Glomerular visceral epithelial cell (primary cell): ENCODE measurements around the gene HAAO.
"Not testable (repeated sequence)": the region's sequence is repeated elsewhere in the genome, so short reads cannot be mapped to it uniquely, and the experiment has no call there.

Experiments
- DNase-seq: peaks from one replicate; pipeline ENCODE4 v3.0.0-alpha.2; 2016; ENCODE audit errors: extremely low spot score

Gene HAAO

DNA sequence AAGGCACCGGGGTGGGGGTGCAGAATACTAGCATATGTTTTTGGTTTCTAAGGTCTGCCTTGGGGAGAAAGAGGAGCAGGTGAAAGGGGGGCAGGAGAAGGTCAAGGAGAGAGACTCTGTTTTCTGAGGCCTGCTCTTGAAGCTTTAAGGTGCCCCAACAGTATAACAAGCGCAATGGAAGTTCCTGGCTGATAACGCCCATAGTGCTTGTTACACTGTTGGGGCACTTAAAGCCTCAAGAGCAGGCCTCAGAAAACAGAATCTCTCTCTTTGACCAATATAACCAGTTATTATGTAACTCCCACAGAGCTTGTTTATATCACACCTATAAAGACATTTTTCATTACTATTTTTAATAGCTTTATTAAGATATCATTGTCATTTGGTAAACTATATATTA, 45.0 kb downstream of the HAAO start:
- no peak for DNase-seq

DNA sequence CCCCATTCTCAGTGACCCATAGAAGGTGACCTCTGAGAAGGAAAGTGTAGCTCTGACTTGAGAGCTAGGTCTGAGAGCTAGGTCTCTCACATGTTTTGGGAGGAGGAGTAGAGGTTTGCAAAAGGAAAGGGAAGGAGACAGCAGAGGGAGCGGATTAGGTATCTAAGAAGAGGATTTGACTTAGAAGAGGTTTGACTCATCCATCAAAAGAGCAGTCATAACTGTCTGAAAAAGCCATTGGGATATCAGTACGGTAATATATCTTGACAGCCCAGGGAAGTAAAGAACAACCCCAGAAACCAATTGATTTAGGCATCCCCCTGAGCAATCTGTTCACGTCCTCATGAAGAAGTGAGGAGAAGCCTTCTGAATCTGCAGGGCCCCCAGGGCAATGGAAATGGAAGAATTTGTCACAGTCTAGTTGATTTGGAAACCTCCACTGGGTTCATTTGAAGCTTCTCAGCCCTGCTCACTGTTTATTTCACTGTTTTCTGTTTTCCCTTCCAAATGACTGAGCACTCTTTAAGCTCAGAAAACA, 47.8 kb downstream of the HAAO start:
- DNase-seq, result no peak

DNA sequence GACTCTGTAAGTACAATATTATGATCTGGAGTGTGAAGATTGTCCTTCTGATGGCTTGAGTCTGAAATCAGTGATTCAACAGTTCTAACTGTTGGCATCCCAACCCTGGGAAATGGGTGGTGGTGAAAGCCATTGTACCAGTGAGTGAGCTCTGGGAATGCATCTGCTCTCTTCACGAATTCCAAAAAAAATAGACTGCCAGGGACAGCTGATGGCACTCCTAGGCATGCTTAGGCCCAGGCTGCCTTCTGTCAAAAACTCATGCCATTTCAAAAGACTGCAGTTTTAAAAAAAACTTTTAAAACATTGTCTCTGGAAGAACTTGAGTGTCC, 48.8 kb downstream of the HAAO start:
- DNase-seq, result no peak

DNA sequence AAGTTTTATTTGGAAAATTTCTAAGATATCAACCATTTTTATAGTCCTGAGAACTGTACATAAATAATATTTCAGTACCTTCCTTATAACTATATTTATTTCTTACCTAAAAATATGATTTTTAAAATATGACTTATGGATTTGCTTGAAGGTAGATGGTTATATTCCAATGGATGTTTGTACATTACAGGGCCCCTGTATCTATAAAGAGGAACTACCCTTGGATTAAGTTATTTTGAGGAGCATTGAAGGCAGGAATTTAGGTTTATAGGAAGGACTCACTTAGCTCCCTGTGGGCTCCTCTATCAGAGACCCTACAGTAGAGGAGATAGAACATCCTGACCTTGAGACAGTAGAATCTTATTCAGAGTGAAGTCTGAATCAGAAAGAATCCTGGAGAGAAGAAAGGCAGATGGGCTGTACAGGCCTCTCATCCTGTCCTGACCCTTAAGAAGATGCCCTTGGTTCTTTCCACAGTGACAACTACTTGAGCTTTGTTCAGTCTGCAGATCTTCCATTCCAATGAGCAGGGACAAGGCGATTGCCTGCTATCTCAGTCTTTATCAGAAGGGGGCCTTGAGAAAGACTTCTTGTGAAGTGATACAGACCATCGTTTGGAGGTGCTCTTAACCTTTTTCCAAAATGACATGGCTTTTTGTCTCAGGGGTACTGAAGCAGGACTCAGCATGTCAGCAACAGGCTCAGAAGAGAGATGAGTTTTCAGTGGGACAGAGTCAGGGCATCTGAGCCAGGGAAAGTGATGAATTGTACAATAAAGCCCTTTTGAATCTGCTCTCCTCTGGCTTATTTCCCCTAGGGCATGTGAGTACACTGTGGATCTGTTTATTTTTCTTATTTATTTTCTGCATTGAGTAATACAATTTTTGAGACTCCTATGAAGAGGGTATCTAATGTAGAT, 49.4 kb downstream of the HAAO start:
- no peak for DNase-seq

DNA sequence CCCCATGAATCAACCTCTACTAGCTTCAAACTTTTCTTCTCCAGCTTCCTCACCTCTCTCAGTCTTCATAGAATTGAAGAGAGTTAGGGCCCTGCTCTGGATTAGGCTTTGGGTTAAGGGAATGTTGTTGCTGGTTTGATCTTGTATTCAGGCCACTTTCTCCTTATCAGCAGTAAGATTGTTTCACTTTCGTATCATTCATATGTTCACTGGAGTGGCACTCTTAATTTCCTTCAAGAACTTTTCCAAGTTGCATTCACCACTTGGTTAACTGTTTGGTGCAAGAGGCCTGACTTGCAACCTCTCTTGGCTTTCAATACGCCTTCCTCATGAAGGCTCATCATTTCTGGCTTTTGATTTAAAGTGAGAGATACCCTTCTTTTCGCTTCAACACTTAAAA, 51.2 kb downstream of the HAAO start:
- DNase-seq, result no peak

DNA sequence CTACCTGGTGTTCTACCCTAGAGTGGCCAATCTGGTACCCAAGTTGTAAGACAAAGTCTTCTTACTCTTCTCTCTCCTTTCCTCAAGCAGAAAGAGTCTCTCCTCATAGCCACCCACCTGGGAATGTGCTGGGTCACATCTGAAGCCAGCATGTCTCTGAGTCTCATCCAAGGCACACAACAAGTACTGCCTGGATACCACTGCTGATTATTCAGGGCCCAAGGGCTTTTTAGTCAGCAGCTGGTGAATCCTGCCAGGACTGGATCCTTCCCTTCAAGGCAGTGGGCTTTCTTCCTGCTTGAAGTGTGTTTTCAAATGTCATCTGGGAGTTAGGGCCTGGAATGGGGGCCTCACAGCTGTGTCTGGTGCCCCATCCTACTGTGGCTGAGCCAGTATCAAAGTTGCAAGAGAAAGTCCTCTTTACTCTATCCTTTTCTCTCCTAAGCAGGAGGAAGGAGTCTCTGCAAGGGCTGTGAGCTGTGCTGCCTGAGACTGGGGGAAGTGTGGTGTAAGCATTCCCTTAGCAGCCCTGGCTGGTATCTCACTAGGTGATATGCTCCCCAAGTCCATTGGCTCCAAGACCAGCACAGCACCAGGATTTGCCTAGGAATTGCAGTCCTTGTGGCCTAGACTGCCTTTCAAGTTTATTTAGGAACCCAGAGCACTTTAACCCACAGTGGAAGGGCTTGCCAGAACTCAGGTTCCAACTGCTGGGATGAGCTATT, 55.6 kb downstream of the HAAO start:
- DNase-seq, result no peak

DNA sequence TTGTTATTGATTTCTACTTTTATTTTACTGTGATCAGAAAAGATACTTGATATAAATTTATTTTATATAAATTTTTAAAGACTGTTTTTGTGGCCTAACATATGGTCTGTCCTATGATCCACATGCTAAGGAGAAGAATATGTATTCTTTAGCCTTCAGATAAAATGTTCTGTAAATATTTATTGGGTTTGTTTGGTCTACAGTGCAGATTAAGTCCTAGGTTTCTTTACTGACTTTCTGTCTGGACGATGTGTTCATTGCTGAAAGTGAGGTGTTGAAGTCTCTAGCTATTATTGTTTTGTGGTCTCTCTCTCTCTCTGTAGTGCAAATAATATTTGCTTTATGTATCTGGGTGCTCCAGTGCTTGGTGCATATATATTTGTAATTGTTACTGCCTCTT, 58.5 kb downstream of the HAAO start:
- no peak for DNase-seq

DNA sequence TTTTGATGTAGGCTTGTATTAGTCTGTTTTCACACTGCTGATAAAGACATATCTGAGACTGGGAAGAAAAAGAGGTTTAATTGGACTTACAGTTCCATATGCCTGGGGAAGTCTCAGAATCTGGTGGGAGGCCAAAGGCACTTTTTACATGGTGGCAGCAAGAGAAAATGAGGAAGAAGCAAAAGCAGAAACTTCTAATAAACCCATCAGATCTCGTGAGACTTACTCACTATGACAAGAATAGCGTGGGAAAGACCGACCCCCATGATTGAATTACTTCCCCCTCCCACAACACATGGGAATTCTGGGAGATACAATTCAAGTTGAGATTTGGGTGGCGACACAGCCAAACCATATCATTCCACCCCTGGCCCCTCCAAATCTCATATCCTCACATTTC, 61.1 kb downstream of the HAAO start:
- not testable (repeated sequence) for DNase-seq

DNA sequence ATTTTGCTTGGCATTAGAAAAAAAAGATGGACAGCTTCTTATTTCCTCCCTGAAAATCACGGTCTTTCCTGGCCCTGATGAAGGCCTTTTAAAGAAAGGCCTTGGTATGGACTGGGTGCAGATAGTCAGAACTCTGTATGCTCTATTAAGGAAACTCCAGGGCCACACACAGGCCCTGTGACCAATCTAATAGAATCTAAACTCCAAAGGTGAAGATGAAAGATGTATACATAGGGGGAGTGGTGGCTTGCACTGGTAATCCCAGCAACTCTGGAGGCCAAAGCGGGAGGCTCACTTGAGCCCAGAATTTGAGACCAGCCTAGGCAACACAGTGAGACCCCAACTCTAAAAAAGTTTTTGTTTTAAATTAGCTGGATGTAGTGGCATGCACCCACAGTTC, 65.7 kb downstream of the HAAO start:
- no peak for DNase-seq

DNA sequence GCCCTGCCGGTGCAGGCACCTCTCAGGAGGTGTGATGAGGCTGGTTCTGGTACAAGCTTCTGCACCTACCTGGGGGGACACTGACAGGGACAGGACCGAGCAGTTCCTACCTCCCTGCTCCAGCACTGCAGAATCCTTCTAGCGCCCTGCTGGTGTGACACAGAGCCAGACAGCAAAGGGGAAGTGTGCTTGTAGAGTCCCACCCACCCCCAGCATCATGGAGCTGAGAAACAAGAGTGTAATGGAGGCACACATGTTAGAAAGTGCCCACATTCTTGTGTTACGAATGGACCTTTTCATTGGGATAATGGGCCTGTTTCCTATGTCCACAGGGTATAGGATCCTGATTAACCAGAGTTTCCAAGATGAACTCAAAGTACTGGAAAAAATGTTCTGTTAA, 66.7 kb downstream of the HAAO start:
- DNase-seq, result no peak

DNA sequence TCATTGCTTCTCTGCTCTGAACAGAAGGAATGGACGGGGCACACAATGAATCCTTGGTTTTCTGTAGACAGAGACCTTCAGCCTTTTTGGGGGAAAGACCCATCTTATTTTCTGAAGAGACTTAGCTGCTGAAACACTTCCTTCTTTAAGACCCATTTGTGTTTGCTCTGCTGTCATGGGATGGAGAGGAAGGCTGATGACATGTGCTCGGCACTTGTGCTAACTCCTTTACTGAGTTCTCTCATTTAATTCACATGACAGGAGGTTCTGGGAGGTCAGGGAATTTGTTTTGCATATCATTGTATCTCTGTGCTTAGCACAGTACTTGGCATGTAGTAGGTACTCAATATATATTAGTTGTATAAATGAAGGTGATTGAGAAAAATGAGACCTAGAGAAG, 67.5 kb downstream of the HAAO start:
- DNase-seq, result no peak

DNA sequence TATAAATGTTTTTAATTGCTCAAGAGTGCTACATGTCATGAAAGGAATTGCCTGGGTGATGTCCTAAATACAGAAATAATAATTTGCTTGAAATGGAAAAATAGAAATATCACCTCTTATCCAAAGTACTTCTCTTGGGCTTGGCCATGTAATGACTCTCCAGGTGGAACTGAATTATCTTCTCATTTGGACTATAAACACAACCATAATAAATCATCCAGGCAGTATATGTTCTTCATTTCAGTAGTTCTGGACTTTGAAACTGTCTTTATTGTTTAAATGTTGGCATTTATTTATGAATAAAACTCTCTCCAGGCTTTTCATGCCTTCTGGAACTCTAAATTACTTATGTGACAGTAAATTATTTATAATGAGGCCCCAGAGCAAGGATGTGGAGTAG, 68.9 kb downstream of the HAAO start:
- DNase-seq, result no peak

DNA sequence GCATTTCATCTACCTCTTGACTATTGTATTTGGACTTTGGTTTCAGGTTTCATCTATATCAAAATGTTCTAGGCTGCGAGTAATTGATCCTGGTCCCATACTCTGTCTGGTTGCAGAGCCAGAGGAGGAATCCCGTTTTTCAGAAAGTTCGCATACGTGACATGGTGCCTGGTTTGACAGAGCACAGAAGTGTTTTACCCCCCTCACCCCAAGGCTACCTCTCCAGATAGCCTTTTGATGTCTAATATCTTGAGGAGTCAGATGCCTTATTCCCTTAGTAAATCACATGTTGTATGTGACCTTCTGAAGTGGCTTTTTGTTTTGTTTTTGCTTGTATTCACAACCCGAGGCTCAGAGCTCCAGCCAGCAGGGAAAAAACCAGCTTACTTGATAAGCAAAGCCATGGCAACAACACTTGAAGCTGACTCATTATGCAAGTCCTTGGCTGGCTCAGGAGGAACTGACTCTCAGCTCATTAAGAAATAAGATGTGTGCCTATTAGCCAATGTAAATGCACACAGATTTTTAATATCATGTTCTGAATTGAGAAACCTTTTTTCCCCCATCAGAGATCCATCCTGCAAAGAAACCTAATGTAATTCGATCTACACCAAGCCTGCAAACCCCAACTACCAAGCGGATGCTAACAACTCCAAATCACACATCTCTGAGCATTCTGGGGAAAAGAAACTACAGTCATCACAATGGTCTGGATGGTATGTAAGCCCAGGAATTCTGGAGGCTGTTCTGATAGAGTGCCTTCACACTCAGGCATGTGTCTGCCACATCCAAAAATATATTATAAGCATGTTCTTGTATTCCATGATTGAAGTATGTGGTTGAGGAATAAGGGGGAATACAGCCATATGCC, 69.8 kb downstream of the HAAO start:
- peak; percentile 28 for DNase-seq

DNA sequence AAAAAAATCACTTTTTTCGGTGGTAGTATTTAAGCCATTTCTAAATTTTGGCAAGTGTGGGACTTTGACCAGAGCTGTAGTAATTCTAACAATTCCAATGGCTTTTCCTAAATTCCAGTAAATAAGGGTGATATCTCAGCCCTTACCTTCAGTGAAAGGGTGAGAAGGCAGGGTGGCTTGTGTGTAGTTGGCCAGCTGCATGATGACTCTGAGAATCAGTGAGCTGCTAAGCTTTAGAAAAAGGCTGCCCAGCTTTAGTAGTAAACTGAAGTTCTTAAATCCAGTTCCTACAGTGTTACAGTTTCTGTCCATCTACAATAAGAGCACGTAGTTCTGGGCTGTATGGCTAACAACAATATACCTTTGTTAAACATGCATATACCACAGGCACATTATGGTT, 70.5 kb downstream of the HAAO start:
- DNase-seq, result no peak
